GM21723 (cell line): ENCODE measurements around the gene C4orf36.

ENCODE experiments used
- ATAC-seq: cut with Tn5 transposase; IDR thresholded peaks from one replicate; pipeline ENCODE4 v1.9.1; 2021; ENCODE audit warnings: mild to moderate bottlenecking, moderate library complexity; ENCODE audit not compliant: unreplicated experiment

Gene C4orf36

GRCh38 chr4:86891762-86892635, at the start of gene C4orf36:
Gene C4orf36 (minus strand): TSS chr4:86892422. CDS start chr4:86891520, 902 bp downstream.
- ATAC-seq, result peak; percentile 55

DNA sequence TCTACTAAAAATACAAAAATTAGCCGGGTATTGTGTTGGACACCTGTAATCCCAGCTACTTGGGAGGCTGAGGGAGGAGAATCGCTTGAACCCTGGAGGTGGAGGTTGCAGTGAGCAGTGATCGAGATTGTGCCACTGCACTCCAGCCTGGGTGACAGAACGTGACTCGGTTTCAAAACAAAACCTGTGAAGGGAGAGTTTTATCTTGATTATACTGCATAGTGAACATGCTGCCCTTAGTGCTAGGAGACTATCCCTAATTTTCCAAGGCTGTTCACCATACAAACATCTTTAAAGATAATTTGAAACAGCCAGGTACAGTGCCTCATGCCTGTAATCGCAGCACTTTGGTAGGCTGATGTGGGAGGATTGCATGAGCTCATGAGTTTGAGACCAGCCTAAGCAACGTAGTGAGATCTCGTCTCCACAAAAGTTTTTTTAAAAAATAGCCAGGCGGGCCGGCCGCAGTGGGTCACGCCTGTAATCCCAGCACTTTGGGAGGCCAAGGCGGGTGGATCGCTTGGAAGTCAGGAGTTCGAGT, 48.8 kb upstream of the C4orf36 start:
- no peak for ATAC-seq

DNA sequence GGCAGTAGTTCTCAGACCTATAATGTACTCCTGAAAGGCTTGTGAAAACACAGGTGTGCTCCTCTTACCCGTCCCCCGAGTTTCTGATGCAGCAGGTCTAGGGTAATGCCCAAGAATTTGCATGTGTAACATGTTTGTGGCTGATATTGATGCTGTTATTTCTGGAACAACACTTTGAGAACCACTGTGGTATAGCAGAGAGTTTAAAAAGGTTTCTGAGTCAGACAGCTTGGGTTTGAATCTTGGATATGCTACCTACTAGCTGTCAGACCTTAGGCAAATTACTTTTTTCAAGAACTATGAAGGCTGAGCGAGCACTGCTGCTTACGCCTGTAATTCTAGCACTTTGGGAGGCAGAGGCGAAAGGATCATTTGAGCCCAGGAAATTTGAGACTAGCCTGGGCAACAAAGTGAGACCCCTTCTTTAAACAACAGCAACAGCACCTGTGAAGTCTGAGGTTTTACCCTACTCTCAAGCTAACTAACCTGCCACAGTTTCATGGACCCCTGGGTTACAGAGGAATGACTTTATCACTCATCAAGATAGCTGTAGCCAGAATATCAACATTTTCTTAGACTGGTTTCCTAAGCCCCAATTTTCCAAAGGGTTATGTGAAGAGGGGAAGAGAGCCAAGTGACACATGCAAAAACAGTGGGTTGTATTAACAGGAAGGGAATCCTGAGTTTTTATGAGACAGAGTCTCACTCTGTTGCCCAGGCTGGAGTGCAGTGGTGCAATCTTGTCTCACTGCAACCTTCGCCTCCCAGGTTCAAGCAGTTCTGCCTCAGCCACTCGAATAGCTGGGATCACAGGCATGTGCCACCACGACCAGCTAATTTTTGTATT, 47.7 kb upstream of the C4orf36 start:
- ATAC-seq, result peak; percentile 60

DNA sequence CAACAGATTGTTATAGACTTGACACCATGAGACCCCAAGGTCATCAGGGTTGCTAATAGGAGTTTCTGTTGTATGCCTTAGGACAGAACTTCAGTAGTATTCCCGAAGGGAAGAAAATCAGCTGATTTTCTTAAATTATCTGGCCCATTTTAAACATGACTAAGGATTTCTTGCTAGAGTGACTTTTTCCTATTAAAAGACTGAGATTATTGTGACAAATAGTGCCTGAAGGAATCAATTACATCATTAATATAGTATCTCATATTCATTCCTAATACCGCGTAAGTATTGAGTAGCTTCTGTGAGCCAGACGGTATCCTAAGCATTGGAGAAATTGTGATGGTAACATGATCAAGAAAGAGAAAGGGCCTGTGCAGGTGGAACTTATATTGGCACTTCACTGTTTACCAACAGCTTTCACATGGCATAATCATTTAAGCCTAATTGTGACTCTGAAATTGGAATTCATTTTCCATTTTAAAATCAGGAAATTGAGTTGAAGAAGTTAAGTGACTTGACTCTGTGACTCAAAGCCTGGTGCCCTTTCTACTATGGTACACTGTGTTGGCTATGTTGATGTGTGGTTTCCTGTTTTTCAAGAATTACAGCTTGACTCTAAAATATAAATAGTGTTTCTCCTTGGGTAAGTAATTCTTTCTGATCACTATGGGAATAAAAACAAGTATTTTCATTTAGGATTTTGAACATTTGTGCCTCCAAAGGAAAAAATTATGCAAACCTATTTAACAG, 46.7 kb upstream of the C4orf36 start:
- ATAC-seq, result no peak

- ATAC-seq, result peak; percentile 40
Measured at GRCh38 chr4:86935853-86936733, 43.9 kb upstream of the C4orf36 start.

DNA sequence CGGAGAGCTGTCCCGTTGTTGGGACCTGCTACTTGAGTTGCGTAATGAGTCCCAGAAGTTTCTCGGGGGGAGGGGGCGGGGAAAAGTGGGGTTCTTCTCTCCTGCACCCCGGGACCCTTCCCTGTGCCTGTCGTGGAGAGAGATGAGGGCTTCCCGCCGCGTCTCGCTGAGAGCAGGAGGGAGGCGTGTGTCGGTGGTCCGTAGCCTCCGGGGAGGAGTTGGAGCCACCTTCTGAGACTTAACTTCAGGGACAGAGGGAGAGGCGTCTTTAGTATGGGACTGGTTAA, 43.3 kb upstream of the C4orf36 start:
- peak; percentile 0 for ATAC-seq

- ATAC-seq, result peak; percentile 51
Measured at GRCh38 chr4:86934771-86935565, 42.7 kb upstream of the C4orf36 start, which contains the start of gene AFF1. Gene AFF1 (plus strand): TSS chr4:86935011. CDS start chr4:86948534, 13,523 bp downstream.

GRCh38 chr4:86934147-86934770, 42.0 kb upstream of the C4orf36 start:
- no peak for ATAC-seq

- no peak for ATAC-seq
Measured at GRCh38 chr4:86928400-86929255, 36.4 kb upstream of the C4orf36 start.

DNA sequence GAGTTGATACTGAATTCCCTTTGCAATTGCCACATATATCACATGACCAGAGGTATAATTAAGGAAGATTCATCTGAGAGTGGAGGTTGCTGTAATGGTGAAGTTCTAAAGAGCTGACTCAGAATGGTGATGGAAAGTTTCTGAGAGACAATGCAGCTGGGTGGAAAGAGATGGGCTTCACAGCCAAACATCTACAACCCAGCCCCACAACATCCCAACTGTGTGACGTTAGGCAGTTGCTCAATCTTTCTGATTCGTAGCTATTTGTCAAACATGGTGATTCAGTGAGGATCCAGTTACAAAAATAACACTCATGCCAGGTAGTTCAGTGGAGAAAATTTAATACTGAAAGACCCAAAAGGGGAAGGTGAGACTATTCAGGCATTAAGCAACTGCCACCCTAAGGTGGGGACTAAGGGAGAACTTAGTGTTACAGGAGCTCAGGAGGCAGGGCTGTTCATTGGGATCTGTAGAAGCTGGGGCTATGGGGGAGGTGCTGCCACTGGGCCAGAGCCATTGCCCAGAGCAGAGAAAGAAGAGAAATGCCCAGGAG, 35.7 kb upstream of the C4orf36 start:
- ATAC-seq, result no peak

DNA sequence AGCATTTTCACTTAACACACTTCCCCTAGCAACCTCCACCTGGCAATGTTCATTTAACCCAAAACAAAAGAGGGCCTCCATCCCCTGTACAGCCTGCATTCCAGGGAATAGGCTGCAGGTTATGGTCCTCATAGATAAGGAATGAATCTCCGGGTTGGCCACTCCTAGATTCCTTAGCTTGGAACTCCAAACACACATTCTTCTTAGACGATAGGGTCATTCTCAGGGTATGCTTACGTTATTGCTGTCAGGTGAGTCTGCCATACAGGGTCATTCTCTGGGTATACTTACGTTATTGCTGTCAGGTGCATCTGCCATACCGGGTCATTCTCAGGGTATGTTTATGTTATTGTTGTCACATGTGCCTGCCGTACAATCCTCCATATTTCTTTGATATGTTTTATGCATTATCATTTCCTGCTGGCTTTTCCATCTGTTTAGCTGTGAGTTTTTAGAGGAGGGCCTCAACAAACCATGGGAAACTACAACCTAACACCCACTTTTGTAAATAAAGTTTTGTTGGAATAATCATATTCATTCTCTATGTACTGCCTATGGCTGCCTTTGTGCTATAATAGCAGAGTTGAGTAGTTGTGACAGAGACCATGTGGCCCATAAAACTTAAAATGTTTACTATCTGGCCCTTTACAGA, 34.3 kb upstream of the C4orf36 start:
- ATAC-seq, result no peak

- ATAC-seq, result no peak
Measured at GRCh38 chr4:86924811-86925210, 32.6 kb upstream of the C4orf36 start.

- ATAC-seq, result no peak
Measured at GRCh38 chr4:86921608-86922252, 29.5 kb upstream of the C4orf36 start.

DNA sequence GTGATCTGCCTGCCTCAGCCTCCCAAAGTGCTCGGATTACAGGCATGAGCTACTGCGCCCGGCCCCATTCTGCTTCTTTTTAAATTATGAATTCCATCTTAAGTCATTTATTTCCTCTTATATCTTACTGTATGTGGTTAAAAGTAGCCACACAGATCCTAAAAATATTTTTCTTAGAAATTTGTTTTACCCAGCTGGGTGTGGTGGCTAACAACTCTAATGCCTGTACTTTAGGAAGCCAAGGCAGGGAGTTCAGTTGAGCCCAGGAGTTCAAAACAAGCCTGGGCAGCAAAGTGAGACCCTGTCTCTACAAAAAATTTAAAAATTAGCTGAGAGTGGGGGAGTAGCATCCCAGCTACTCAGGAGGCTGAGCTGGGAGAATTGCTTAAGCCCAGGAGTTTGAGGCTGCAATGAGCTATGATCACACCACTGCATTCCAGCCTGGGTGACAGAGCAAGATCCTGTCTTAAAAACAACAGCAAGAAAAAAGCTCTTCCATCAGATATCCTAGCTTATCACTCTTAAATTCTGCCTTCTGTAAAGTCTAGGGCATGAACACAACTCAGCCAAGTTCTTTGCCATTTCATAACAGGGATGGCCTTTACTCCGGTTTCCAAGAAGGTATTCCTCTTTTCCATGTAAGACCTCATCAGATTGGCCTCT, 27.5 kb upstream of the C4orf36 start:
- ATAC-seq, result no peak

DNA sequence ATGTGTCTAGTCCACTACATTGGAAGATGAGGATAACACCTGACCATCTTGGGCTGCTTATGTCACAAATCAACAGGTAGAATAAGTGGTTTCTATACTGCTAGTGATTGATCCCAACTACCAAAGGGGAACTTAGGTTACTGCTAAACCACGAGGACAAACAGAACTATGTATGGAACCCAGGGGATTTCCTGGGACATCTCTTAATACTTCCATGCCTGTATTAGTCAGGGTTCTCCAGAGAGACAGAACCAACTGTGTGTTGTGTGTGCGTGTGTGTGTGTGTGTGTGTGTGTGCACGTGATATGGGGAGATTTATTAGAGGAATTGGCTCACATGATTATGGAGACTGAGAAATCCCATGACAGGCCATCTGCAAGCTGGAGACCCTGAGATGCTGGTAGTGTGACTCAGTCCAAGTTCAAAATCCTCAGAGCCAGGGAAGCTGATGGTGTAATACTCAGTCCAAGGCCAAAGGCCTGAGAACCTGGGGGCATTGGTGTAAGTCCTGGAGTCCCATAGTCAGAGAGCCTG, 26.4 kb upstream of the C4orf36 start:
- no peak for ATAC-seq
